ENCODE data around the gene APOL3.
"Not testable (repeated sequence)": the region's sequence is repeated elsewhere in the genome, so short reads cannot be mapped to it uniquely, and the experiment has no call there.

Gene APOL3

GRCh38 chr22:36107436-36107835 lies 53.1 kb downstream of the APOL3 start:
- no peak for DNase-seq (ENCODE audit: low read depth)
- no peak overlapping the region for H3K4me3 ChIP-seq (ENCODE audit: low read length)
- TF ChIP-seq CTCF (conservative IDR thresholded peaks at IDR 0.05; ENCODE audit: low read depth, low read length), result no peak

- H3K4me3 ChIP-seq (ENCODE audit: low read length), result no peak overlapping the region
- no peak for TF ChIP-seq CTCF (conservative IDR thresholded peaks at IDR 0.05; ENCODE audit: low read depth, low read length)
- DNase-seq (ENCODE audit: low read depth), result no peak
Measured at GRCh38 chr22:36106910-36107309, 53.6 kb downstream of the APOL3 start.

GRCh38 chr22:36104988-36105387 lies 55.6 kb downstream of the APOL3 start:
- H3K4me3 ChIP-seq (ENCODE audit: low read length), result no peak overlapping the region
- DNase-seq (ENCODE audit: low read depth), result no peak
- no peak for TF ChIP-seq CTCF (conservative IDR thresholded peaks at IDR 0.05; ENCODE audit: low read depth, low read length)

- H3K4me3 ChIP-seq (ENCODE audit: low read length), result no peak overlapping the region
- DNase-seq (ENCODE audit: low read depth), result no peak
- TF ChIP-seq CTCF (conservative IDR thresholded peaks at IDR 0.05; ENCODE audit: low read depth, low read length), result no peak
Measured at GRCh38 chr22:36104435-36104834, 56.1 kb downstream of the APOL3 start.

- no peak overlapping the region for H3K4me3 ChIP-seq (ENCODE audit: low read length)
- no peak for TF ChIP-seq CTCF (conservative IDR thresholded peaks at IDR 0.05; ENCODE audit: low read depth, low read length)
- DNase-seq (ENCODE audit: low read depth), result no peak
Measured at GRCh38 chr22:36103891-36104290, 56.7 kb downstream of the APOL3 start.

GRCh38 chr22:36102995-36103394 lies 57.6 kb downstream of the APOL3 start:
- TF ChIP-seq CTCF (conservative IDR thresholded peaks at IDR 0.05; ENCODE audit: low read depth, low read length), result no peak
- no peak for DNase-seq (ENCODE audit: low read depth)
- H3K4me3 ChIP-seq (ENCODE audit: low read length), result no peak overlapping the region

GRCh38 chr22:36101756-36102155 lies 58.8 kb downstream of the APOL3 start:
- DNase-seq (ENCODE audit: low read depth), result no peak
- H3K4me3 ChIP-seq (ENCODE audit: low read length), result no peak overlapping the region
- no peak for TF ChIP-seq CTCF (conservative IDR thresholded peaks at IDR 0.05; ENCODE audit: low read depth, low read length)

- DNase-seq (ENCODE audit: low read depth); H3K4me3 ChIP-seq (ENCODE audit: low read length): not testable (repeated sequence)
Measured at GRCh38 chr22:36100908-36101307, 59.6 kb downstream of the APOL3 start.

Data from retinal pigment epithelial cell (primary cell).